Measurements from ENCODE around the gene TFG. TPM values are rescaled to one million over a fixed set of nuclear protein-coding genes. Genes with fewer than 3 reads are reported as not detected.

TFG gene
- total and polyA plus RNA-seq, 8 donors: 15.8 to 90.9 (median 53.5) TPM

DNA sequence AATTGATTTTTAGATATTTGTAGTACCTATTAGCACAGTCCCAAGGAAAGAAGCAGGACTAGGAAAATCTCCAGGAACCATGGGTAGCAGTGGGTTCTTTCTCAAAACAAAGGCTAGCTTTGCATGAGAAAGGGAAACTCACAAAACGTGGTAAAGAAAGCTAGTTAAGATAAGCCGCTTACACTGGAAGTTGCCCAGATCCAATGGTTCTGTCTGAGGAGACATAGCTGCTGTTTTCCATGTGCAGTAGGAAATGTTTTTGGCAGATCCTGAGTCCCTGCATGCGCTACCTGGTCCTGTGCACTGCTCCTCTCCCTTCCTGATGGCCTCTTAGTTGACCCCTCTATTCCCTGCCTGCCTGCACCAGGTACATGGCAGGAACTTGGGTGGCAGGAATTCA, 60.4 kb downstream of the TFG start:
- no peak for DNase-seq
- no peak for TF ChIP-seq POLR2AphosphoS5 (IDR thresholded peaks at IDR 0.05)
- no peak for TF ChIP-seq CTCF (IDR thresholded peaks at IDR 0.05)
- no peak for TF ChIP-seq EP300 (IDR thresholded peaks at IDR 0.05)
- TF ChIP-seq POLR2A (IDR thresholded peaks at IDR 0.05): no peak
- WGBS, 5 donors: 64 to 71% (median 68%) methylated on average over 3 of the region's 3 CpGs

DNA sequence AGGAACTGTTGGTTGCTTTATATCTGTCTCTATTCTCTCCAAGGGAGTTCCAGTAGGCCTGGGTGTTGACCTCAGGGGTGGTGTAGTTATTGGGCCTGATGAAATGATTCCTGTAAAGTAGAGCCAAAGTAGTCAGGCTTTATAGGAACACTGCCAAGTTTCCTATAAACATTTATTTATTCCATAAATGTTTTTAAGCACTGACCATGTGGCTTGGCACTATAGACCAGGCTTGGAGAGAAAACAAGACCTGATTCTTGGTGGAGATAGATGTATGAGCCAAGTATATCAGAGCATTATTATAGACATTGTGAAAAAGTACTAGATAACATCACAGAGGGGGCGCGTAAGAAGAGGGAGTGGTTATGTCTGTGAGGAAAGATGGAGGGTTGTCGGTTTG, 65.9 kb downstream of the TFG start:
- no peak overlapping the region for H3K27ac ChIP-seq
- H3K36me3 ChIP-seq: peaks cover 0 to 71% (median 5%) of the 10 kb centered on the region in 4 donors
- no peaks in the 10 kb centered on the region for H3K27me3 ChIP-seq
- H3K9me3 ChIP-seq: no peaks in the 10 kb centered on the region
- intact Hi-C loops (cut with DNase I; ENCODE audit: low total_unique reads): no loop called here
- no peak for TF ChIP-seq EP300 (IDR thresholded peaks at IDR 0.05)
- H3K4me3 ChIP-seq: no peak overlapping the region
- 73 to 86% (median 84%) methylated on average over 3 of the region's 3 CpGs for WGBS, 5 donors
- H3K4me1 ChIP-seq: no peaks in the 10 kb centered on the region
- DNase-seq: no peak

More for the DNA sequence above, 60.4 kb downstream of the TFG start:
- intact Hi-C loops (cut with DNase I; ENCODE audit: low total_unique reads): no loop called here
- no peaks in the 10 kb centered on the region for H3K27me3 ChIP-seq
- no peaks in the 10 kb centered on the region for H3K9me3 ChIP-seq
- no peak overlapping the region for H3K27ac ChIP-seq
- no peaks in the 10 kb centered on the region for H3K4me1 ChIP-seq
- H3K36me3 ChIP-seq: peaks cover 0 to 43% (median 6%) of the 10 kb centered on the region in 4 donors
- H3K4me3 ChIP-seq: no peak overlapping the region

GRCh38 chr3:100775669-100776068, 66.4 kb downstream of the TFG start:
- Histone ChIP-seq H3K36me3 (peaks cover 0 to 66% (median 4%) of the 10 kb centered on the region in 4 donors), H3K4me1 (no peaks in the 10 kb centered on the region), H3K27ac (no peak overlapping the region), H3K27me3 (no peaks in the 10 kb centered on the region), H3K4me3 (no peak overlapping the region), H3K9me3 (no peaks in the 10 kb centered on the region)
- DNase-seq: no peak
- TF ChIP-seq CTCF (IDR thresholded peaks at IDR 0.05) (no peak), POLR2AphosphoS5 (IDR thresholded peaks at IDR 0.05) (no peak), EP300 (IDR thresholded peaks at IDR 0.05) (no peak), POLR2A (IDR thresholded peaks at IDR 0.05) (no peak)
- intact Hi-C loops (cut with DNase I; ENCODE audit: low total_unique reads): no loop called here

GRCh38 chr3:100776097-100776729, 66.9 kb downstream of the TFG start:
- WGBS, 5 donors: 85 to 95% (median 94%) methylated on average over 2 of the region's 2 CpGs
- no peaks in the 10 kb centered on the region for H3K27me3 ChIP-seq
- intact Hi-C loops (cut with DNase I; ENCODE audit: low total_unique reads): no loop called here
- H3K4me3 ChIP-seq: no peak overlapping the region
- H3K9me3 ChIP-seq: no peaks in the 10 kb centered on the region
- H3K27ac ChIP-seq: no peak overlapping the region
- no peaks in the 10 kb centered on the region for H3K4me1 ChIP-seq
- DNase-seq: no peak
- TF ChIP-seq POLR2A (IDR thresholded peaks at IDR 0.05) (no peak), CTCF (IDR thresholded peaks at IDR 0.05) (no peak)
- H3K36me3 ChIP-seq: peaks cover 0 to 62% (median 4%) of the 10 kb centered on the region in 4 donors

DNA sequence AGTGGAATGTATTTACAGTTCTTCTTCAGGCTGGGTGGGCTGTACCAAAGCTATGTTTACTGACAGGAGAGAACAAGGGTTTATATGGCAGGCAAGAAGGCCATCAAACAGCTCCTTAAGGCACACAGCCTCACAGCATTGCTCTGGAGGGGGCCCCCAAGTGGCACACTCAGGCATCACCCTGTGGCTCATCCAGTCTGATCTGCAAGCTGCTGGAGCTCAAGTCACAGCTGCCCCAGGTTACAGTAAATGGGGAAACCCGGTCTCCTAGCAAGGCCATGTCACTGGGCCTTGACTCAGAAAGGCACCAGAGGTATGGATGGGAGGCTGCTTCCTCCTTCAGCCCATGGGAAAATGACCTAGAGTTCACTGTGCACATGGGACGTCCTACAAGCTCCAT, 67.5 kb downstream of the TFG start:
- no peak for DNase-seq
- Histone ChIP-seq H3K27me3 (no peaks in the 10 kb centered on the region), H3K4me3 (no peak overlapping the region), H3K4me1 (no peaks in the 10 kb centered on the region), H3K27ac (no peak overlapping the region), H3K9me3 (no peaks in the 10 kb centered on the region), H3K36me3 (peaks cover 0 to 62% (median 4%) of the 10 kb centered on the region in 4 donors)
- 54 to 89% (median 86%) methylated on average over 2 of the region's 2 CpGs for WGBS, 5 donors
- intact Hi-C loops (cut with DNase I; ENCODE audit: low total_unique reads): no loop called here
- no peak for TF ChIP-seq POLR2AphosphoS5 (IDR thresholded peaks at IDR 0.05)
- TF ChIP-seq EP300 (IDR thresholded peaks at IDR 0.05): no peak
- no peak for TF ChIP-seq CTCF (IDR thresholded peaks at IDR 0.05)
- TF ChIP-seq POLR2A (IDR thresholded peaks at IDR 0.05): no peak

Measured in stomach (tissue), 9 donors.